ENCODE data around the gene PAPPA. TPM values are rescaled to one million over a fixed set of nuclear protein-coding genes. Genes with fewer than 3 reads are reported as not detected.

PAPPA gene
- polyA plus RNA-seq, 1 donor from 2014 or later = 0.41 TPM

DNA sequence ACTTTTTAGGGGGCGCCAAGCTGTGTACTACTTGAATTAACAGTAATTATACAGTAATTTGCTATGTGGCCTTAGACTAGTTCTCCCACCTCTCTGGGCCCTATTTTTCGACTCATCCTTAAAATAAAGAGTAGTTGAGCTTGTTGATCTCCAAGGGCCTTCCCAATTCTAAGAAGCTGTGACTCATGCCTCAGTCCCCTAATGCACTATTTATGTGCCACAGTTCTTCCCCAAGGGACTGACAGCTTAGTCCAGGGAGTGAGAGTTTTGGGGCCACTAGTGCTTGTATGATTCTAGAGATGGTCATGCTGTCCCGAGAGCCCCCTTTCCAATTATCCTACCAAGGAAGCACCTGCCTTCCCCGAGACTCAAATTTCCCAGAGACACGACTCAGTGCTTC is 149.7 kb downstream of the PAPPA start:
- Histone ChIP-seq H4K20me1 (ENCODE audit: insufficient read depth) (no peaks in the 10 kb centered on the region), H3K27ac (ENCODE audit: low read length) (no peak overlapping the region), H3K4me3 (ENCODE audit: low read length) (no peak overlapping the region), H2AFZ (ENCODE audit: low read depth, low read length) (no peak overlapping the region), H3F3A (ENCODE audit: insufficient read depth, low read length, poor library complexity, severe bottlenecking) (no peaks in the 10 kb centered on the region), H3K27me3 (ENCODE audit: insufficient read depth, low read depth, low read length) (no peaks in the 10 kb centered on the region), H3K4me2 (ENCODE audit: low read length) (no peak overlapping the region), H3K9me2 (ENCODE audit: insufficient read depth, low read length) (no peaks in the 10 kb centered on the region), H3K9me3 (ENCODE audit: low read length) (no peaks in the 10 kb centered on the region), H3K36me3 (ENCODE audit: insufficient read depth, low read length) (no peaks in the 10 kb centered on the region), H3K79me2 (replicated peaks; ENCODE audit: insufficient read depth, low read length) (no peaks in the 10 kb centered on the region), H3K9ac (ENCODE audit: low read length) (no peak overlapping the region)
- TF ChIP-seq SMC3 (conservative IDR thresholded peaks at IDR 0.05; ENCODE audit: poor library complexity) (no peak), EP300 (conservative IDR thresholded peaks at IDR 0.05; ENCODE audit: poor library complexity, severe bottlenecking) (no peak), TAF1 (IDR thresholded peaks at IDR 0.05; ENCODE audit: low read depth) (no peak), RAD21 (conservative IDR thresholded peaks at IDR 0.05) (no peak), REST (IDR thresholded peaks at IDR 0.05; ENCODE audit: borderline replicate concordance) (no peak), MXI1 (conservative IDR thresholded peaks at IDR 0.05; ENCODE audit: poor library complexity, severe bottlenecking) (no peak), EZH2 (IDR thresholded peaks at IDR 0.05; ENCODE audit: borderline replicate concordance, insufficient read depth, low read length, poor library complexity, severe bottlenecking) (no peak), POLR2AphosphoS5 (IDR thresholded peaks at IDR 0.05) (no peak)
- TF ChIP-seq, protein P1, sequence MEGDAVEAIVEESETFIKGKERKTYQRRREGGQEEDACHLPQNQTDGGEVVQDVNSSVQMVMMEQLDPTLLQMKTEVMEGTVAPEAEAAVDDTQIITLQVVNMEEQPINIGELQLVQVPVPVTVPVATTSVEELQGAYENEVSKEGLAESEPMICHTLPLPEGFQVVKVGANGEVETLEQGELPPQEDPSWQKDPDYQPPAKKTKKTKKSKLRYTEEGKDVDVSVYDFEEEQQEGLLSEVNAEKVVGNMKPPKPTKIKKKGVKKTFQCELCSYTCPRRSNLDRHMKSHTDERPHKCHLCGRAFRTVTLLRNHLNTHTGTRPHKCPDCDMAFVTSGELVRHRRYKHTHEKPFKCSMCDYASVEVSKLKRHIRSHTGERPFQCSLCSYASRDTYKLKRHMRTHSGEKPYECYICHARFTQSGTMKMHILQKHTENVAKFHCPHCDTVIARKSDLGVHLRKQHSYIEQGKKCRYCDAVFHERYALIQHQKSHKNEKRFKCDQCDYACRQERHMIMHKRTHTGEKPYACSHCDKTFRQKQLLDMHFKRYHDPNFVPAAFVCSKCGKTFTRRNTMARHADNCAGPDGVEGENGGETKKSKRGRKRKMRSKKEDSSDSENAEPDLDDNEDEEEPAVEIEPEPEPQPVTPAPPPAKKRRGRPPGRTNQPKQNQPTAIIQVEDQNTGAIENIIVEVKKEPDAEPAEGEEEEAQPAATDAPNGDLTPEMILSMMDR (IDR thresholded peaks at IDR 0.05; ENCODE audit: poor library complexity, severe bottlenecking) = no peak

GRCh38 chr9:116303886-116304538 is 150.4 kb downstream of the PAPPA start:
- no peaks in the 10 kb centered on the region for H3K79me2 ChIP-seq (replicated peaks; ENCODE audit: insufficient read depth, low read length)
- H2AFZ ChIP-seq (ENCODE audit: low read depth, low read length) = no peak overlapping the region
- no peaks in the 10 kb centered on the region for H3K36me3 ChIP-seq (ENCODE audit: insufficient read depth, low read length)
- no peaks in the 10 kb centered on the region for H3K9me2 ChIP-seq (ENCODE audit: insufficient read depth, low read length)
- TF ChIP-seq SMC3 (conservative IDR thresholded peaks at IDR 0.05; ENCODE audit: poor library complexity) (no peak), POLR2AphosphoS5 (IDR thresholded peaks at IDR 0.05) (no peak), REST (IDR thresholded peaks at IDR 0.05; ENCODE audit: borderline replicate concordance) (no peak), EZH2 (IDR thresholded peaks at IDR 0.05; ENCODE audit: borderline replicate concordance, insufficient read depth, low read length, poor library complexity, severe bottlenecking) (no peak), TAF1 (IDR thresholded peaks at IDR 0.05; ENCODE audit: low read depth) (no peak)
- TF ChIP-seq, protein P1 (IDR thresholded peaks at IDR 0.05; ENCODE audit: poor library complexity, severe bottlenecking) = no peak
- no peaks in the 10 kb centered on the region for H4K20me1 ChIP-seq (ENCODE audit: insufficient read depth)
- H3K9me3 ChIP-seq (ENCODE audit: low read length) = no peaks in the 10 kb centered on the region
- no peak overlapping the region for H3K4me2 ChIP-seq (ENCODE audit: low read length)
- H3K4me3 ChIP-seq (ENCODE audit: low read length) = no peak overlapping the region
- no peaks in the 10 kb centered on the region for H3K27me3 ChIP-seq (ENCODE audit: insufficient read depth, low read depth, low read length)
- no peaks in the 10 kb centered on the region for H3F3A ChIP-seq (ENCODE audit: insufficient read depth, low read length, poor library complexity, severe bottlenecking)
- H3K9ac ChIP-seq (ENCODE audit: low read length) = no peak overlapping the region
- no peak overlapping the region for H3K27ac ChIP-seq (ENCODE audit: low read length)
